SK-N-SH treated with all-trans-retinoic acid at 6 μM for 48 hours (cell line): Measurements from ENCODE around the gene CLEC4C.
"Not testable (repeated sequence)": the region's sequence is repeated elsewhere in the genome, so short reads cannot be mapped to it uniquely, and the experiment has no call there.

ENCODE experiments used
- ATAC-seq: fragments of 200-7000 bp; cut with Tn5 transposase; 3 replicates; pipeline ENCODE4 v1.9.1; 2020; ENCODE audit warnings: mild to moderate bottlenecking, moderate library complexity
- ARNTL ChIP-seq: fragments of 450-650 bp; formaldehyde crosslinking; IDR thresholded peaks from 2 replicates; pipeline ENCODE4 v1.5.0; 2020; ENCODE audit warnings: low read depth, mild to moderate bottlenecking, moderate library complexity, borderline replicate concordance
- BACH2 ChIP-seq: fragments of 250-450 bp; sonication (Bioruptor Pico); IDR thresholded peaks from 2 replicates; pipeline ENCODE4 v1.9.0; 2021; ENCODE audit warnings: mild to moderate bottlenecking, borderline replicate concordance
- CSDC2 ChIP-seq: fragments of 250-450 bp; sonication (Bioruptor Pico); IDR thresholded peaks from 2 replicates; pipeline ENCODE4 v1.5.0; 2020; ENCODE audit warnings: mild to moderate bottlenecking, moderate library complexity
- ESRRG ChIP-seq: fragments of 250-450 bp; sonication (Bioruptor Pico); IDR thresholded peaks from 2 replicates; pipeline ENCODE4 v1.6.1; 2021; ENCODE audit warnings: mild to moderate bottlenecking
- GLIS3 ChIP-seq: fragments of 250-450 bp; sonication (Bioruptor Pico); IDR thresholded peaks from 2 replicates; pipeline ENCODE4 v1.5.0; 2020; ENCODE audit warnings: mild to moderate bottlenecking, moderate library complexity
- ISL1 ChIP-seq: fragments of 250-450 bp; sonication (Bioruptor Pico); IDR thresholded peaks from 2 replicates; pipeline ENCODE4 v2.1.2; 2022; ENCODE audit warnings: mild to moderate bottlenecking, moderate library complexity
- OSR1 ChIP-seq: fragments of 250-450 bp; sonication (Bioruptor Pico); IDR thresholded peaks from 2 replicates; pipeline ENCODE4 v1.8.0; 2022; ENCODE audit warnings: moderate library complexity, mild to moderate bottlenecking, inconsistent platforms
- PPARA ChIP-seq: fragments of 250-450 bp; sonication (Bioruptor Pico); IDR thresholded peaks from 2 replicates; pipeline ENCODE4 v1.5.0; 2020; ENCODE audit warnings: mild to moderate bottlenecking, borderline replicate concordance
- SNAI2 ChIP-seq: fragments of 250-450 bp; sonication (Bioruptor Pico); IDR thresholded peaks from 2 replicates; pipeline ENCODE4 v1.5.0; 2020; ENCODE audit warnings: mild to moderate bottlenecking, moderate library complexity
- TCF4 ChIP-seq: fragments of 250-450 bp; sonication (Bioruptor Pico); IDR thresholded peaks from 2 replicates; pipeline ENCODE4 v1.8.0; 2021; ENCODE audit warnings: mild to moderate bottlenecking, moderate library complexity, borderline replicate concordance
- TOX ChIP-seq: fragments of 250-450 bp; sonication (Bioruptor Pico); IDR thresholded peaks from 2 replicates; pipeline ENCODE4 v1.8.0; 2021; ENCODE audit warnings: mild to moderate bottlenecking, moderate library complexity, borderline replicate concordance
- ZFP3 ChIP-seq: fragments of 250-450 bp; sonication (Bioruptor Pico); IDR thresholded peaks from 2 replicates; pipeline ENCODE4 v1.5.0; 2020; ENCODE audit warnings: mild to moderate bottlenecking, moderate library complexity
- ZFP30 ChIP-seq: fragments of 450-650 bp; formaldehyde crosslinking; IDR thresholded peaks from 2 replicates; pipeline ENCODE4 v1.5.0; 2022; ENCODE audit warnings: mild to moderate bottlenecking, moderate library complexity
- ZNF565 ChIP-seq: fragments of 450-650 bp; formaldehyde crosslinking; conservative IDR thresholded peaks from 2 replicates; pipeline ENCODE4 v1.5.0; 2020; ENCODE audit warnings: low read depth, mild to moderate bottlenecking, moderate library complexity
- ZNF70 ChIP-seq: fragments of 450-650 bp; formaldehyde crosslinking; IDR thresholded peaks from 2 replicates; pipeline ENCODE4 v1.5.0; 2020; ENCODE audit warnings: mild to moderate bottlenecking, moderate library complexity
- TF ChIP-seq, protein P1 (sequence below): fragments of 250-450 bp; sonication (Bioruptor Pico); IDR thresholded peaks from 2 replicates; pipeline ENCODE4 v1.5.1; 2020; ENCODE audit warnings: low read depth, mild to moderate bottlenecking, moderate library complexity
- TF ChIP-seq, protein P2 (sequence below): fragments of 250-450 bp; sonication (Bioruptor Pico); IDR thresholded peaks from 2 replicates; pipeline ENCODE4 v1.8.0; 2020; ENCODE audit warnings: mild to moderate bottlenecking, moderate library complexity, borderline replicate concordance
- TF ChIP-seq, protein P3 (sequence below): fragments of 250-450 bp; sonication (Bioruptor Pico); IDR thresholded peaks from 2 replicates; pipeline ENCODE4 v1.5.0; 2020; ENCODE audit warnings: mild to moderate bottlenecking, moderate library complexity
- TF ChIP-seq, protein P4 (sequence below): fragments of 250-450 bp; sonication (Bioruptor Pico); IDR thresholded peaks from 2 replicates; pipeline ENCODE4 v1.8.0; 2021; ENCODE audit warnings: low read depth, mild to moderate bottlenecking, moderate library complexity, borderline replicate concordance
- TF ChIP-seq, protein P5 (sequence below): fragments of 250-450 bp; sonication (Bioruptor Pico); IDR thresholded peaks from 2 replicates; pipeline ENCODE4 v1.5.1; 2021; ENCODE audit warnings: mild to moderate bottlenecking, moderate library complexity

CLEC4C gene, protein sequence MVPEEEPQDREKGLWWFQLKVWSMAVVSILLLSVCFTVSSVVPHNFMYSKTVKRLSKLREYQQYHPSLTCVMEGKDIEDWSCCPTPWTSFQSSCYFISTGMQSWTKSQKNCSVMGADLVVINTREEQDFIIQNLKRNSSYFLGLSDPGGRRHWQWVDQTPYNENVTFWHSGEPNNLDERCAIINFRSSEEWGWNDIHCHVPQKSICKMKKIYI

DNA sequence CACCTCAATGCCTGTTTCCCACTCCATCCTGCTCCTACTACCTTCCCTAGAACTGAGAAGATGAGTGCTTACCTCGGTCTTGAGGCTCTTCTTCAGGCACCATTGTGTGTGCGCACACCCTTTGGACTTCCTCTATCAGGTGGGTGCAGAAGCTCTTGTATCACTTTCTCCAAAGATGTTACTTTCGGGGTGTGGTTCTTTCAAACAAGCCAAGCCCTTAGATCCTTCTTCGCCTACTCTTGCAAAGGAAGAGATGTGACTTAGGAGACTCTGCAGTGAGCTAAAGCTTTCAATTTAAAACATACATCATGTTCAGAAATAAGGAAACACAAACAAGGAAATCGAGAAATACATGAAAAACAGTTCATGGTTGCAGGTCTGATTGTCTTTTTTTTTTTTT, at the start of gene CLEC4C:
Gene CLEC4C, minus strand, starts transcription at position 130 of the 400 bp plus-strand sequence. Its CDS starts 27 bp downstream, at position 103.
- no peak for ATAC-seq
- TF ChIP-seq CSDC2 (CRISPR knock-in tag) (no peak), ZNF565 (CRISPR knock-in tag) (no peak), ISL1 (no peak), ARNTL (no peak), SNAI2 (CRISPR knock-in tag) (no peak), ZNF70 (CRISPR knock-in tag) (no peak), TOX (no peak), OSR1 (CRISPR knock-in tag) (no peak), ESRRG (no peak), ZFP30 (CRISPR knock-in tag) (no peak)
- TF ChIP-seq, protein P1, sequence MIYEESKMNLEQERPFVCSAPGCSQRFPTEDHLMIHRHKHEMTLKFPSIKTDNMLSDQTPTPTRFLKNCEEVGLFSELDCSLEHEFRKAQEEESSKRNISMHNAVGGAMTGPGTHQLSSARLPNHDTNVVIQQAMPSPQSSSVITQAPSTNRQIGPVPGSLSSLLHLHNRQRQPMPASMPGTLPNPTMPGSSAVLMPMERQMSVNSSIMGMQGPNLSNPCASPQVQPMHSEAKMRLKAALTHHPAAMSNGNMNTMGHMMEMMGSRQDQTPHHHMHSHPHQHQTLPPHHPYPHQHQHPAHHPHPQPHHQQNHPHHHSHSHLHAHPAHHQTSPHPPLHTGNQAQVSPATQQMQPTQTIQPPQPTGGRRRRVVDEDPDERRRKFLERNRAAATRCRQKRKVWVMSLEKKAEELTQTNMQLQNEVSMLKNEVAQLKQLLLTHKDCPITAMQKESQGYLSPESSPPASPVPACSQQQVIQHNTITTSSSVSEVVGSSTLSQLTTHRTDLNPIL (CRISPR knock-in tag), result no peak
- TF ChIP-seq, protein P2, sequence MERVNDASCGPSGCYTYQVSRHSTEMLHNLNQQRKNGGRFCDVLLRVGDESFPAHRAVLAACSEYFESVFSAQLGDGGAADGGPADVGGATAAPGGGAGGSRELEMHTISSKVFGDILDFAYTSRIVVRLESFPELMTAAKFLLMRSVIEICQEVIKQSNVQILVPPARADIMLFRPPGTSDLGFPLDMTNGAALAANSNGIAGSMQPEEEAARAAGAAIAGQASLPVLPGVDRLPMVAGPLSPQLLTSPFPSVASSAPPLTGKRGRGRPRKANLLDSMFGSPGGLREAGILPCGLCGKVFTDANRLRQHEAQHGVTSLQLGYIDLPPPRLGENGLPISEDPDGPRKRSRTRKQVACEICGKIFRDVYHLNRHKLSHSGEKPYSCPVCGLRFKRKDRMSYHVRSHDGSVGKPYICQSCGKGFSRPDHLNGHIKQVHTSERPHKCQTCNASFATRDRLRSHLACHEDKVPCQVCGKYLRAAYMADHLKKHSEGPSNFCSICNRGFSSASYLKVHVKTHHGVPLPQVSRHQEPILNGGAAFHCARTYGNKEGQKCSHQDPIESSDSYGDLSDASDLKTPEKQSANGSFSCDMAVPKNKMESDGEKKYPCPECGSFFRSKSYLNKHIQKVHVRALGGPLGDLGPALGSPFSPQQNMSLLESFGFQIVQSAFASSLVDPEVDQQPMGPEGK (CRISPR knock-in tag), result no peak
- TF ChIP-seq, protein P3, sequence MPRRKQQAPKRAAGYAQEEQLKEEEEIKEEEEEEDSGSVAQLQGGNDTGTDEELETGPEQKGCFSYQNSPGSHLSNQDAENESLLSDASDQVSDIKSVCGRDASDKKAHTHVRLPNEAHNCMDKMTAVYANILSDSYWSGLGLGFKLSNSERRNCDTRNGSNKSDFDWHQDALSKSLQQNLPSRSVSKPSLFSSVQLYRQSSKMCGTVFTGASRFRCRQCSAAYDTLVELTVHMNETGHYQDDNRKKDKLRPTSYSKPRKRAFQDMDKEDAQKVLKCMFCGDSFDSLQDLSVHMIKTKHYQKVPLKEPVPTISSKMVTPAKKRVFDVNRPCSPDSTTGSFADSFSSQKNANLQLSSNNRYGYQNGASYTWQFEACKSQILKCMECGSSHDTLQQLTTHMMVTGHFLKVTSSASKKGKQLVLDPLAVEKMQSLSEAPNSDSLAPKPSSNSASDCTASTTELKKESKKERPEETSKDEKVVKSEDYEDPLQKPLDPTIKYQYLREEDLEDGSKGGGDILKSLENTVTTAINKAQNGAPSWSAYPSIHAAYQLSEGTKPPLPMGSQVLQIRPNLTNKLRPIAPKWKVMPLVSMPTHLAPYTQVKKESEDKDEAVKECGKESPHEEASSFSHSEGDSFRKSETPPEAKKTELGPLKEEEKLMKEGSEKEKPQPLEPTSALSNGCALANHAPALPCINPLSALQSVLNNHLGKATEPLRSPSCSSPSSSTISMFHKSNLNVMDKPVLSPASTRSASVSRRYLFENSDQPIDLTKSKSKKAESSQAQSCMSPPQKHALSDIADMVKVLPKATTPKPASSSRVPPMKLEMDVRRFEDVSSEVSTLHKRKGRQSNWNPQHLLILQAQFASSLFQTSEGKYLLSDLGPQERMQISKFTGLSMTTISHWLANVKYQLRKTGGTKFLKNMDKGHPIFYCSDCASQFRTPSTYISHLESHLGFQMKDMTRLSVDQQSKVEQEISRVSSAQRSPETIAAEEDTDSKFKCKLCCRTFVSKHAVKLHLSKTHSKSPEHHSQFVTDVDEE, result no peak

DNA sequence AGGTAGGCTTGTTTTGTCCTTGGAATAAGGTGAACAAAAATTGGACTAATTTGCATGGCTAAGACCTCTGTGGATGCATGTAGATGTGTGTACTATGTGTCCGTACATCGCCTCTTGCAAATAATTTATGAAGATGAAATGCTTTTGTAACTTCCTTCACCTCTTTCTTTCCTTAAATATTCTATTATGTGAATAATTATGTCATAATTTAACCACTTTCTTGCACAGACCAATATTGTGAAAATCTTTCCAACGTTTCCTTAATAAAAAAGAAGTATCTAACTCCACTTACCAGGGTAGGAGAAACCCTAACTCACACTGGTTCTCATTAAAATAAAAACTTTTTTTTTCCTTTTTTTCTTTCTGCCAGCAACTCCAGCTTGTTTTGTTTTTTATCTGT, 46.0 kb upstream of the CLEC4C start:
- TF ChIP-seq ESRRG, result no peak
- no peak for TF ChIP-seq PPARA (CRISPR knock-in tag)
- no peak for TF ChIP-seq OSR1 (CRISPR knock-in tag)
- no peak for TF ChIP-seq GLIS3 (CRISPR knock-in tag)
- TF ChIP-seq ISL1, result no peak
- TF ChIP-seq, protein P1 (CRISPR knock-in tag), result no peak
- no peak for TF ChIP-seq ZNF70 (CRISPR knock-in tag)
- TF ChIP-seq, protein P4, sequence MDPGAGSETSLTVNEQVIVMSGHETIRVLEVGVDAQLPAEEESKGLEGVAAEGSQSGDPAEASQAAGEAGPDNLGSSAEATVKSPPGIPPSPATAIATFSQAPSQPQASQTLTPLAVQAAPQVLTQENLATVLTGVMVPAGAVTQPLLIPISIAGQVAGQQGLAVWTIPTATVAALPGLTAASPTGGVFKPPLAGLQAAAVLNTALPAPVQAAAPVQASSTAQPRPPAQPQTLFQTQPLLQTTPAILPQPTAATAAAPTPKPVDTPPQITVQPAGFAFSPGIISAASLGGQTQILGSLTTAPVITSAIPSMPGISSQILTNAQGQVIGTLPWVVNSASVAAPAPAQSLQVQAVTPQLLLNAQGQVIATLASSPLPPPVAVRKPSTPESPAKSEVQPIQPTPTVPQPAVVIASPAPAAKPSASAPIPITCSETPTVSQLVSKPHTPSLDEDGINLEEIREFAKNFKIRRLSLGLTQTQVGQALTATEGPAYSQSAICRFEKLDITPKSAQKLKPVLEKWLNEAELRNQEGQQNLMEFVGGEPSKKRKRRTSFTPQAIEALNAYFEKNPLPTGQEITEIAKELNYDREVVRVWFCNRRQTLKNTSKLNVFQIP (CRISPR knock-in tag), result no peak
- no peak for TF ChIP-seq SNAI2 (CRISPR knock-in tag)
- TF ChIP-seq ZFP3 (CRISPR knock-in tag), result no peak
- TF ChIP-seq BACH2 (CRISPR knock-in tag), result no peak
- TF ChIP-seq, protein P5, sequence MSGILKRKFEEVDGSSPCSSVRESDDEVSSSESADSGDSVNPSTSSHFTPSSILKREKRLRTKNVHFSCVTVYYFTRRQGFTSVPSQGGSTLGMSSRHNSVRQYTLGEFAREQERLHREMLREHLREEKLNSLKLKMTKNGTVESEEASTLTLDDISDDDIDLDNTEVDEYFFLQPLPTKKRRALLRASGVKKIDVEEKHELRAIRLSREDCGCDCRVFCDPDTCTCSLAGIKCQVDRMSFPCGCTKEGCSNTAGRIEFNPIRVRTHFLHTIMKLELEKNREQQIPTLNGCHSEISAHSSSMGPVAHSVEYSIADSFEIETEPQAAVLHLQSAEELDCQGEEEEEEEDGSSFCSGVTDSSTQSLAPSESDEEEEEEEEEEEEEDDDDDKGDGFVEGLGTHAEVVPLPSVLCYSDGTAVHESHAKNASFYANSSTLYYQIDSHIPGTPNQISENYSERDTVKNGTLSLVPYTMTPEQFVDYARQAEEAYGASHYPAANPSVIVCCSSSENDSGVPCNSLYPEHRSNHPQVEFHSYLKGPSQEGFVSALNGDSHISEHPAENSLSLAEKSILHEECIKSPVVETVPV (CRISPR knock-in tag), result no peak
- no peak for TF ChIP-seq CSDC2 (CRISPR knock-in tag)
- no peak for TF ChIP-seq TCF4 (CRISPR knock-in tag)
- no peak for TF ChIP-seq TOX
- TF ChIP-seq ZFP30 (CRISPR knock-in tag), result no peak
- no peak for TF ChIP-seq ZNF565 (CRISPR knock-in tag)
- TF ChIP-seq, protein P2 (CRISPR knock-in tag), result no peak
- no peak for ATAC-seq

DNA sequence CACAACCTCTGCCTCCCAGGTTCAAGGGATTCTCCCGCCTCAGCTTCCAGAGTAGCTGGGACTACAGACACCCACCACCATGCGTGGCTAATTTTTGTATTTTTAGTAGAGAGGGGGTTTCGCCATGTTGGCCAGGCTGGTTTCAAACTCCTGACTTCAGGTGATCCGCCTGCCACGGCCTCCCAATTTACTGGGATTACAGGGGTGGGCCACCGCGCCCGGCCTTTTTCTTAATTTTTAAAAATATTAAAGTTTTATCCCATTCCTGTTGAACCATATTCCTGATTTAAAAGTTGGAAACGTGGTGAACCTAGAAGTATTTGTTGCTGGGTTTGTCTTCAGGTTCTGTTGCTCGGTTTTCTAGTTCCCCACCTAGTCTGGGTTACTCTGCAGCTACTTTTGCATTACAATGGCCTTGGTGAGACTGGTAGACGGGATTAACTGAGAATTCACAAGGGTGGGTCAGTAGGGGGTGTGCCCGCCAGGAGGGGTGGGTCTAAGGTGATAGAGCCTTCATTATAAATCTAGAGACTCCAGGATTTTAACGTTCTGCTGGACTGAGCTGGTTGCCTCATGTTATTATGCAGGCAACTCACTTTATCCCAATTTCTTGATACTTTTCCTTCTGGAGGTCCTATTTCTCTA, 41.8 kb upstream of the CLEC4C start, which contains the start of gene NANOG:
Gene NANOG, plus strand, starts transcription at position 519 of the 645 bp plus-strand sequence. CDS start 213 bp downstream, outside the sequence.
- not testable (repeated sequence) for ATAC-seq
